HepG2 (cell line): ENCODE results near the gene LIPH. TPM values are rescaled to one million over a fixed set of nuclear protein-coding genes. Genes with fewer than 3 reads are reported as not detected.

Experiments used
- ATAC-seq: fragments of 200-7000 bp; cut with Tn5 transposase; 3 replicates; pipeline ENCODE4 v1.9.1; 2020; ENCODE audit warnings: mild to moderate bottlenecking, moderate library complexity
- BruUV-seq: library from RNA; stranded (reverse); fragments of 400-500 nt; replicated peaks from 2 replicates; lab custom pipeline; 2021; lab: Mats Ljungman, UMichigan
- CTCF ChIA-PET: fragments of 300-600 bp; formaldehyde crosslinking; extraction: SDS; loops from one replicate; lab custom pipeline; 2021; ENCODE audit warnings: low total read pairs, inconsistent platforms, low intra/inter-chr PET ratio; lab: Yijun Ruan, JAX
- POLR2A ChIA-PET: fragments of 350-600 bp; sonication (Branson Sonifier 250); formaldehyde crosslinking; loops from one replicate; lab custom pipeline; 2020; ENCODE audit warnings: antibody characterized with exemption, inconsistent platforms; lab: Yijun Ruan, JAX
- DNase-seq: peaks from one replicate; pipeline ENCODE4 v3.0.0-alpha.2; 2015; ENCODE audit warnings: low spot score
- FAIRE-seq: peaks from 3 replicates; lab custom pipeline; 2011; peaks lifted over from hg19 to GRCh38; lab: Jason Lieb, UNC
- H2AFZ ChIP-seq: one replicate; pipeline ENCODE4 v1.6.1; 2011; ENCODE audit warnings: low read length, inconsistent platforms
- H3K27ac ChIP-seq: fragments of 300-600 bp; 3 replicates; pipeline ENCODE4 v1.8.0; 2011; ENCODE audit warnings: mixed run types, mild to moderate bottlenecking, mixed read lengths, low read length, inconsistent platforms; ENCODE audit not compliant: insufficient read depth; ENCODE audit errors: extremely low read length
- H3K27me3 ChIP-seq, 2 experiments: fragments of 200-600 bp in 1 of 2; 2 replicates in 1 of 2; 3 replicates in 1 of 2; pipeline versions ENCODE4 v1.6.0 to v1.8.0; 2011; ENCODE audit warnings: low read length in 2 of 2, mild to moderate bottlenecking in 2 of 2, moderate library complexity in 2 of 2, inconsistent platforms in 1 of 2; ENCODE audit not compliant: insufficient read depth in 2 of 2, control insufficient read depth in 1 of 2
- H3K36me3 ChIP-seq, 2 experiments: fragments of 200-600 bp in 1 of 2; replicated peaks in 1 of 2; 2 replicates in 1 of 2; 3 replicates in 1 of 2; pipeline versions ENCODE4 v1.5.1 to v1.8.0; 2011; ENCODE audit warnings: low read length in 2 of 2, inconsistent platforms in 1 of 2; ENCODE audit not compliant: insufficient read depth in 2 of 2, control insufficient read depth in 1 of 2
- H3K4me1 ChIP-seq: 2 replicates; pipeline ENCODE4 v1.5.1; 2012; ENCODE audit warnings: low read length, inconsistent platforms; ENCODE audit not compliant: insufficient read depth
- H3K4me2 ChIP-seq: 2 replicates; pipeline ENCODE4 v1.6.0; 2011; ENCODE audit warnings: low read depth, low read length, inconsistent platforms
- H3K4me3 ChIP-seq, 3 experiments: fragments of 200-600 bp in 1 of 3; sonication (generic), shearing (Covaris generic) in 1 of 3; replicated peaks in 1 of 3; 2 replicates each; pipeline ENCODE4 v1.5.1; 2011 to 2016; ENCODE audit warnings: low read length in 3 of 3, inconsistent platforms in 2 of 3, low read depth in 2 of 3, mild to moderate bottlenecking in 2 of 3, control low read depth in 1 of 3, mixed read lengths in 1 of 3; ENCODE audit not compliant: insufficient read depth in 1 of 3
- H3K79me2 ChIP-seq: one replicate; pipeline ENCODE4 v1.6.1; 2011; ENCODE audit warnings: low read length, inconsistent platforms; ENCODE audit not compliant: insufficient read depth
- H3K9ac ChIP-seq: 2 replicates; pipeline ENCODE4 v1.6.0; 2011; ENCODE audit warnings: mild to moderate bottlenecking, low read depth, low read length, inconsistent platforms; ENCODE audit not compliant: insufficient read depth
- H3K9me3 ChIP-seq: 2 replicates; pipeline ENCODE4 v1.5.1; 2012; ENCODE audit warnings: mild to moderate bottlenecking, low read length
- H4K20me1 ChIP-seq: 2 replicates; pipeline ENCODE4 v1.6.0; 2011; ENCODE audit warnings: inconsistent platforms, mild to moderate bottlenecking, low read length, moderate library complexity; ENCODE audit not compliant: insufficient read depth
- CSRNP1 ChIP-seq: sonication (generic); formaldehyde crosslinking; IDR thresholded peaks from 2 replicates; pipeline ENCODE4 v1.8.1; 2023; ENCODE audit warnings: mild to moderate bottlenecking, missing genetic modification reagents
- E2F1 ChIP-seq: sonication (generic); formaldehyde crosslinking; IDR thresholded peaks from 2 replicates; pipeline ENCODE4 v1.5.0; 2020; ENCODE audit warnings: missing genetic modification reagents
- GATAD2A ChIP-seq: IDR thresholded peaks from 2 replicates; pipeline ENCODE4 v1.6.1; 2016
- HHEX ChIP-seq: IDR thresholded peaks from 2 replicates; pipeline ENCODE4 v1.6.1; 2016; ENCODE audit warnings: control low read depth
- SMC3 ChIP-seq: IDR thresholded peaks from 2 replicates; pipeline ENCODE4 v1.6.1; 2011; ENCODE audit warnings: low read length, improper control_type of control experiment
- STAG1 ChIP-seq: sonication (generic); formaldehyde crosslinking; IDR thresholded peaks from 2 replicates; pipeline ENCODE4 v1.4.0; 2020; ENCODE audit warnings: missing genetic modification reagents
- ZC3H4 ChIP-seq: sonication (generic); formaldehyde crosslinking; IDR thresholded peaks from 2 replicates; pipeline ENCODE4 v1.4.0; 2020; ENCODE audit warnings: missing genetic modification reagents, borderline replicate concordance
- ZFY ChIP-seq: sonication (generic); formaldehyde crosslinking; IDR thresholded peaks from 2 replicates; pipeline ENCODE4 v1.4.0; 2020; ENCODE audit warnings: missing genetic modification reagents
- WGBS: methylation state at CpG from one replicate; pipeline ENCODE4 v1.1.6; 2017; ENCODE audit warnings: low lambda C conversion rate; 5-methylcytosine and 5-hydroxymethylcytosine counted together
- in situ Hi-C: cut with HindIII; loops from 2 replicates; pipeline ENCODE4 v1.10.0; 2017; ENCODE audit warnings: low pct_unique_long_range_greater_than_20kb; ENCODE audit not compliant: extremely low pct_ligation_motif_present
- intact Hi-C: fragments of 100-400 bp; cut with micrococcal nuclease; formaldehyde crosslinking; loops from one replicate; pipeline ENCODE4 v1.10.0; 2022; ENCODE audit not compliant: unreplicated experiment
- polyA plus RNA-seq, 8 experiments: library from polyadenylated mRNA; depleted of rRNA in 3 of 8; stranded (reverse) in 7 of 8; unstranded in 1 of 8; fragments of >200 nt; fragmentation: Illumina TruSeq in 4 of 8; extraction: Trizol in 4 of 8; gene quantifications; 2 replicates each; pipeline versions ENCODE4 v1.2.1 to v1.2.3, GENCODE V29; 2011 to 2016; ENCODE audit warnings: low read depth in 4 of 8, missing spikeins in 1 of 8, mixed read lengths in 1 of 8; ENCODE audit not compliant: insufficient read depth in 1 of 8
- total RNA-seq, 5 experiments: library from RNA; depleted of rRNA; stranded (reverse); fragments of >200 nt; fragmentation: Illumina TruSeq; extraction: Trizol; gene quantifications; 2 replicates each; pipeline ENCODE4 v1.2.3, GENCODE V29; 2016; ENCODE audit warnings: low read depth in 1 of 5
- TF ChIP-seq, protein P1 (sequence below): sonication (generic); formaldehyde crosslinking; IDR thresholded peaks from 2 replicates; pipeline ENCODE4 v1.4.0; 2020; ENCODE audit warnings: missing genetic modification reagents
- TF ChIP-seq, protein P2 (sequence below): IDR thresholded peaks from 2 replicates; pipeline ENCODE4 v1.6.1; 2012; ENCODE audit warnings: inconsistent platforms

LIPH gene
- total and polyA plus RNA-seq, 2 of the 13 experiments (the other 11 are each of a cell fraction or from before 2014, with no cell fraction given): 0.09 to 0.34 TPM

DNA sequence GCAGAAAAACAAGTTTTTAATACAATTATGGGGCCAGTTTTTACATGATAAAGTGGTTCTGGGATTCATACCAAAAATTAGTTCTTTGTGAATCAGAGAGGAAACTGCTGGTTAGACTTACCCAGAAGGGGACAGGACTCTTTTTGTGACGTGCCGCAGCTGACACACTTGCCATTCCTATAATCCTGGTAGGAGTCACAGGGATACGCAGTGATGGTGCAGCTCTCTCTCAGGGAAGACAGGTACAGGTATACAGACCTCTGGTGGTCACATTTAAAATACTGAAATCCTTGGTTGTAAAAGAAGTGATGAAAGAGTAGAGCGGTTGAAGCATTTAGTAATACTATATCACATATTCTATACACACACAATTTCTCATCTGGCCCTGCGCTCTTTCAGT is 33.4 kb downstream of the LIPH start (continued):
- TF ChIP-seq CSRNP1 (no peak), SMC3 (peak; percentile 31; the same call in 1 of the 2 replicates), STAG1 (CRISPR knock-in tag) (peak; percentile 35; the same call in 1 of the 2 replicates), ZC3H4 (CRISPR knock-in tag) (no peak), E2F1 (CRISPR knock-in tag) (no peak), HHEX (no peak)
- TF ChIP-seq, protein P1, sequence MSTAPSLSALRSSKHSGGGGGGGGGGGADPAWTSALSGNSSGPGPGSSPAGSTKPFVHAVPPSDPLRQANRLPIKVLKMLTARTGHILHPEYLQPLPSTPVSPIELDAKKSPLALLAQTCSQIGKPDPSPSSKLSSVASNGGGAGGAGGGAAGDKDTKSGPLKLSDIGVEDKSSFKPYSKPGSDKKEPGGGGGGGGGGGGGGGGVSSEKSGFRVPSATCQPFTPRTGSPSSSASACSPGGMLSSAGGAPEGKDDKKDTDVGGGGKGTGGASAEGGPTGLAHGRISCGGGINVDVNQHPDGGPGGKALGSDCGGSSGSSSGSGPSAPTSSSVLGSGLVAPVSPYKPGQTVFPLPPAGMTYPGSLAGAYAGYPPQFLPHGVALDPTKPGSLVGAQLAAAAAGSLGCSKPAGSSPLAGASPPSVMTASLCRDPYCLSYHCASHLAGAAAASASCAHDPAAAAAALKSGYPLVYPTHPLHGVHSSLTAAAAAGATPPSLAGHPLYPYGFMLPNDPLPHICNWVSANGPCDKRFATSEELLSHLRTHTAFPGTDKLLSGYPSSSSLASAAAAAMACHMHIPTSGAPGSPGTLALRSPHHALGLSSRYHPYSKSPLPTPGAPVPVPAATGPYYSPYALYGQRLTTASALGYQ (CRISPR knock-in tag): no peak
- TF ChIP-seq, all 625 proteins: peak for 2

- Histone ChIP-seq H3K79me2 (no peaks in the 10 kb centered on the region), H3K9ac (no peak overlapping the region), H3K9me3 (no peaks in the 10 kb centered on the region), H3K27me3 (peaks cover 0 to 2% of the 10 kb centered on the region in 2 experiments; a peak in 2 of 5 replicates), H2AFZ (no peak overlapping the region), H3K27ac (no peak overlapping the region), H3K4me2 (no peak overlapping the region), H4K20me1 (no peaks in the 10 kb centered on the region), H3K4me3 (no peak overlapping the region), H3K4me1 (no peaks in the 10 kb centered on the region), H3K36me3 (no peaks in the 10 kb centered on the region)
- in situ Hi-C loops (no loop called here), intact Hi-C loops (no loop called here)
- no TSS peak for BruUV-seq
- DNase-seq (no peak), FAIRE-seq (no peak), ATAC-seq (no peak)
- 8% methylated on average over 2 of the region's 2 CpGs for WGBS
- CTCF ChIA-PET: no interaction called here
- POLR2A ChIA-PET: no interaction called here
- TF ChIP-seq, protein P2, sequence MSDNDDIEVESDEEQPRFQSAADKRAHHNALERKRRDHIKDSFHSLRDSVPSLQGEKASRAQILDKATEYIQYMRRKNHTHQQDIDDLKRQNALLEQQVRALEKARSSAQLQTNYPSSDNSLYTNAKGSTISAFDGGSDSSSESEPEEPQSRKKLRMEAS: no peak
- no peak for TF ChIP-seq GATAD2A (CRISPR knock-in tag)
- no peak for TF ChIP-seq ZFY (CRISPR knock-in tag)
Measured at GRCh38 chr3:185517387-185518130, 34.8 kb downstream of the LIPH start.
